Cortex of kidney (tissue), 1 donor: Measurements from ENCODE around the gene RRN3.
"Not testable (repeated sequence)": the region's sequence is repeated elsewhere in the genome, so short reads cannot be mapped to it uniquely, and the experiment has no call there.

Experiments
- DNase-seq: peaks from one replicate; lab custom pipeline; 2025; lab: John Stamatoyannopoulos, UW

RRN3 gene

DNA sequence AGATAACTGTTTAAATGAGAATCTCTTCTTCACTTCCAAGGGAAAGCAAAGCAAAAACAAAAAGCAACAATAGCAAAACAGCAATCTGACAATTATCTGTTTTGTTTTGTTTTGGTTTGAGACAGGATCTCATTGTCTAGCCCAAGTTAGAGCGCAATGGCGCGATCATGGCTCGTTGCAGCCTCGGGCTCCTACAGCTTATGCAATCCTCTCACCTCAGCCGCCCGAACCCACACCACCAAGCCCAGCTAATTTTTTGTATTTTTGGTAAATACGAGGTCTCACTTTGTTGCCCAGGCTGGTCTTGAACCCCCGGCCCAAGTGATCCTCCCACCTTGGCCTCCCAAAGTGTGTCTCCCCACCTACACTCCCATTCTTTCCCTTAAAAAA, 2.5 kb upstream of the RRN3 start:
- DNase-seq, result not testable (repeated sequence)

DNA sequence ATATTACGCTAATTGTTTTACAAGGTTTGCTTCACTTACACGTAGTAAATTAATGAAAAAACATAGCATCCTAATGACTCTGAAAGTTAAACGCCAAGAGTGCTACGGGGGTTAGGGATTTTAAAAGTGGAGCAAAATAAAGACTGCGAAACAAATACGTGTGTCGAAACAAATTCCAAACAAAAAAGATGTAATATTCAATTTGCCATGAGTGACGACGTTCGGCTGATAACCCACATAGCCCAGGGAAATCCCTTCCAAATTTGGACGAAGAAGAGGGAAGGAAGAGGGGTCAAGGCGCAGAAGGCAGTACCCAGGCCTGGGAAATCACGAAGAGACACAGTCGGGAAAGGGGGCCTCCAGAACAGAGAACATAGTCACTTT, 509 bp downstream of the RRN3 start:
- not testable (repeated sequence) for DNase-seq

DNA sequence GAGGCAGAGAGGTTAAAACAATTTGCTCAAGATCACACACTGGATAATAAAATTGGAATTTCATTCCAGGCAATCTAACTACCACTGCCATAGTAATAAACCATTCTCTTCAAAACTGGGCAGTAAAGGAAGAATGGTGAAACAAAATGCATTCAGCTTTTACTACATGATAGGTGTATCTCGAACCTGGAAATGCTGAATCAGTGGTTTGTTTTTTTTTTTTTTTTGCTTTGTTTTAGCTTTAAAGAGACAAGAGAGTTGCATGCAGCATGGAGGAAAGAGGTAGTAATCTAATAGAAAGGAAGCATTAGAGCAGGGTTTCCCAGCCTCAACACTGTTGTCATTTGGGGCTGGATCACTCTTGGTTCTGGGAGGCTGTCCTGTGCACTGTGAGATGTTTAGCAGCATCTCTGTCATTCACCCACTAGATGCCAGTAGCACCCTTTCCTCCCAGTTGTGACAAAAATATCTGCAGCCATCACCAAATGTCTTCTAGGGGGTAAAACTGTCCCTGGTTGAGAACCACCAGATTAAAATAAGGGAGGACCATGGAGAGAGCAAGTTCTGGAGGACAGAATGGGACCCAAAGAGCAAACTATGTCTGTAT, 3.3 kb downstream of the RRN3 start:
- DNase-seq, result not testable (repeated sequence)

DNA sequence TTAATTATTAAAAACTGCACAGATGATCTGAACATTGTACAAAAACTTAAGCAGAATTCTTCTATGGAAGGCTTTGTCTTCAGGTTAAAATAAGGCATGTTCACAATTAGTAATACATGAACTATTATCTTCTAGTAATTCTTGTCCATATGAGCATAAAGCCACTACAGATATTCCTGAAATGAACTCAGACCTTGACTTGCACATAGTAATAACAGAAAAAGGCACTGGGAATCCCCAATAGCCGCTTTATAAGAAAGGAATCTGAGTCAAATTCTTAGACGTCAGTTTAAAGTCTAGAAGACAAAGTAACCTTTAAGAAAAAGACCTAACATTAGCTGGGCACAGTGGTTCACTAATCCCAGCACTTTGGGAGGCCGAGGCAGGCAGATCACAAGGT, 11.3 kb downstream of the RRN3 start:
- not testable (repeated sequence) for DNase-seq

DNA sequence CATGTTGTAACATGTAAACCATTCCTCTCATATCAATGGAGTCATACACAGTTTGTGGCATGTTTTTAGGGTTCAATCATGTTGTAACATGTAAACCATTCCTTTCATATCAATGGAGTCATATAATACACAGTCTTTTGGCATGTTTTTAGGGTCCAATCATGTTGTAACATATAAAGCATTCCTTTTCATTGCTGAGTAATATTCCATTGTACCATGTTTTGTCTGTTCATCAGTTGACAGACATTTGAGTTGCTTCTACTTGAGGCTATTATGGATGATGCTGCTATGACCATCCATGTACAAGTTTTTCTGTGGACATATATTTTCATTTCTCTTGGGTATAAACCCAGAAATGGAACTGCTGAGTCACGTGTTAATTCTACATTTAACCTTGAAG, 13.2 kb downstream of the RRN3 start:
- DNase-seq, result not testable (repeated sequence)

DNA sequence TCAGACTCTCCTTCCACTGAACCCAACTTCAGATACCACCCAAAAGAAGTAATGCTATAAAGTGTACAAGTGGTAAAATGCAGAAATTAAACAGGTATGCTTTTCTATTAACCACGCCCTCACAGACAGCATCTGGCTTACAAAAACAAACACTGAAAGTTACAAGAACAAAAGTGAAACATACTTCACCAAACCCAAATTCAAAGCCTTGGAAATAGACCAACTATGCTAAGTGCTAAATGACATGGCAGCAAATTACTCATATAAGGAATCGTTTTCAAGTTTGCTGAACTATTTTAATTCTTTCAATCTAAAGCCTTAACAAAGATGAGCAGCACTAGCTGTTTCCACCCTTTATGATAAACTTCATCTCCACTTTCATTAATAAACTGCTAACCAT, 17.9 kb downstream of the RRN3 start:
- not testable (repeated sequence) for DNase-seq

DNA sequence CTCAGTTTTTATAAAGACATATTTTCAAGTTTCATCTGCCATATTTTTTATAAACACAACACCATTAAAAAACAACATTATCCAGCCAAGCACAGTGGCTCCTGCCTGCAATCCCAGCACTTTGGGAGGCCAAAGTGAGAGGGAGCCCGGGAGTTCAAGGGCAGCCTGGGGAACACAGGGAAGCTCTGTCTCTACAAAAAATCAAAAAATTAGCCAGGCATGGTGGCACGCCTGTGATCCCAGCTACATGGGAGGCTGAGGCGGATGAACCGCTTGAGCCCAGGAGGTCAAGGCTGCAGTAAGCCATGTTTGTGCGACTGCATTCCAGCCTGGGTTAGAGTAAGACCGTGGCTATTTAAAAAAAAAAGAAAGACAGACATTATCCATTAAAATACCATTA, 21.0 kb downstream of the RRN3 start:
- DNase-seq, result no peak

DNA sequence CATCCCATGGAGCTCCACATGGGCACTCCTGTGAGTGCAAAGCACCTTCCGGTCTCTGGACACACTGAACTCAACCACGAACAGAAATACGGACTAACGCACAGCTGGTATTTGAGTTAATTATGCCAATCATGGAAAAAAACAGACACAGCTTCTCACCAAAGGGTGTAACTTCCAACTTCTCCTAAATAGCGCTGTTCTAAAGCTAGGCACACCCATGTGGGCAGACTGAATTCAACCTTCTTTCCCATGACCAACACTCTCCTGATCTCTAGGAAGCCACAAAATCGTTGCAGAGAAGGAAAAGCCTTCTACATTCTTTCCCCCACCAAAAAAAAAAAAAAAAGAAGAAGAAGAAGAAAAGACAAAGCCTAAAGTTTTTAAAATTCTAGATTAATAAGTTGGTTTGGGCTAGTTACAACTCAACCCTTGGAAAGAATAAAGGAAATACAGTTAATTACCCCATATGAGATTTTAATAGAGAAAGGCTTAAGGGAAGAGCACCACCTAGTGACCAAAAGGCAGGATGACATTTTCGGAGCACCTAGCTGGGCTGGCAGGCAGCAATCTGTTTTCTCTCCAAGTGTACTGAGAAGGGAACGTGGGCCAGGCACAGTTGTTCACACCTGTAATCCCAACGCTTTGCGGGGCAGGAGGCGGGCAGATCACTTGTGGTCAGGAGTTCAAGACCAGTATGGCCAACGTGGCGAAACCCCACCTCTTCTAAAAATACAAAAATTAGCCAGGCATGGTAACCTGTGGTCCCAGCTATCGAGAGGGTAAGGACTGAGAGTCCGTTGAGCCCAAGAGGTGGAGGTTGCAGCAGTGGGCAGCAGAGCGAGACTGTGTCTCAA, 21.9 kb downstream of the RRN3 start:
- not testable (repeated sequence) for DNase-seq

DNA sequence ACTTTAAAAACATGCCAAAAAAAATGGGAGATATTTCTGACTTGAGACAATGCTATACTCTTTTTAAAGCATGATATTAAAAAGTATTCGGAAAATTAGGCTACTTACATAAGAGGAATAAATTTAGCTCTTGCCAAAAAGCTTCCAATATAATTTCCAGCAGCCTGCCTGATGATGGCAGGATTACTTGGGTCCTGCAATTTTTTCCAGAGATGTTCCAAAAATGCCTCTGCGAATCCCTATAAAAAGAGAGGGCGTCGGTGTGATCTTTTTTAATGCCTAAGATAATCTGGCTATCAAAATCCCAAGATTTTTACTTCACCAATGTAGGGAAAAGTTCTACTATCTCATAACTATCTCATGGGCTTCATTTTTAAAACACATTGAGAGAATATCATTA, 23.1 kb downstream of the RRN3 start:
- not testable (repeated sequence) for DNase-seq

DNA sequence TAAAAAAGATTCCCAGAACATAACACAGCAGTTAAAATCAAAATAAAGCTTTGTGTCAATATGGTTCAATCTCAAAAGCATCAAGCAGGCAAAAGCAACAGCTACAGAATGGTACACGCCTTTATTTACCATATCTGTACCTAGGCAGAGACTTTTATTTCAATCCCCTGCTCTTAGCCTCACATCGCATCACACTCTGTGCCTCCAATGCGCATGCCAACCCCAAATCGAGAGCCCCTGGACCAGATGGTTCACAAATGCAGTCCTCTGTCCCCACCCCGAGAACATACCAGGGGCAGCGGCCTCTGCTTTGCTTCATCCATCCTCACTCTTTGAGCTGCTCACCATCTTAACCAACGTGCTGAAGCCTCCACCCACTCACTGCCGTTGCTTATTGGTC, 27.4 kb downstream of the RRN3 start:
- not testable (repeated sequence) for DNase-seq

DNA sequence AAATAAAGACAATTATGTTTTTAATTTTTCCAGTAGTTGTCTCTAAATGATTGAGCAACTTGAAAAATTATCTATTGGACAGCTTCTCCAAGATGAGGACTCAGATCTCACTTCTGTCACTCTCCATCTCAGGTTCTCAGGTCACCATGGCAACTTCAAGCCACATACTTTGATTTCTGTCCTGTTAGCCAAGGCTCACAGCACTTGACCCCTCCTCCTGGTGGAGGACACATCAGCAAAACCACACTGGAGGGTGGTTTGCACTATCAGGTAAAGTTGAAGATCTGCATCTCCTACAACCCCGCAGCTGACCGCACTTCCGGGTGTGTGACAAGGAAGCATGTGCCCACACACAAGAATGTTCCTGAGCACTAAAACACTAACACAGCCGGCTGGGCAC, 28.1 kb downstream of the RRN3 start:
- DNase-seq, result not testable (repeated sequence)

DNA sequence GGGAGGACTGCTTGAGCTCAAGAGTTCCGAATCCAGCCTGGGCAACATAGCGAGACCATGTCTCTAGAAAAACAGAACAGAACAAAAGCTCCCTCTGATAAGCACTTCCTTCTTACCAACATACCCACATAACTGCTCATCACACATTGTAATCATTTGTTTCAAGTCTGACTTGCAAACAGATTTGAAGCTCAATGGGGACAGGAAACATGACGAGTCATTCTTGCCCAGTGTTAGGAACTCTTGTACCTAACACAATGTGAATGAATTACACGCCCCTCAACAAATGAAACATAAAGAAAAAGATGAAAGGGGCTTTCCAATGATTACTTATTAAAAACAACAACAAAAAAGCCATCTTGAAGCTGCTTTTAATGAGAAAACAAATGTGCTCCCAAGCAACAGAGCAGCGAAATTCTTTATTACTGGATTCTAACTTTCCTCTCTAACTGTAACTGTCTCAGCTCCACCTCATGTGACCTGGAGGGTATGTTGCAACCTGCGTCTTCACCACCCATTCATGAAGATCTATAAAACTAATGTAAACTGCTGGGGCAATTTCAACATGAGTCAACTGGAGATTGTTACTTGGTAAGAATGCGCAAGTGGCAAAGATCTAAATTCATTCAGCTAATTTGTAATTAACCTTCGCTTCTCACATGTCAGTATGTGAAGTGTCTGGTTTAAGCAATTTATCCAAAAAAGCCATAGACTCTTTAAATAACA, 31.8 kb downstream of the RRN3 start:
- DNase-seq, result not testable (repeated sequence)

DNA sequence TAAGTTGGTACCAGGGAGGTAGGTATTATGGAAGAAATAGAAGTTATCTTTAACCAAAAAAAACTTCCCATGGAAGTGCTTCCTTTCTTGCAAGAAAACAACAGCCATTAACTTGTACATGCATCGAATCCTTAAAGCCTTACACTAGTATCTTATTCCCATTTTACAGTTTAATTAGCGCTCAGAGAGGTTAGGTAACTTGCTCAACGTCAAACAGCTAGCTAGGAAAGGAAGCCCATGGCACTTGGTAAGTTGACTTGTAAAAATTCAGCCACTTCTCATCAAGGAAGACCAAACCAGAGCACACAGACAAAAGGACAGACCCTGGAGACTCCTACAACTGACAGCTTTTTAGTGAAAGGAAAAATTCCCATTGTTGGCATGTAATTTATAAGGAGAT, 34.7 kb downstream of the RRN3 start:
- DNase-seq, result no peak

DNA sequence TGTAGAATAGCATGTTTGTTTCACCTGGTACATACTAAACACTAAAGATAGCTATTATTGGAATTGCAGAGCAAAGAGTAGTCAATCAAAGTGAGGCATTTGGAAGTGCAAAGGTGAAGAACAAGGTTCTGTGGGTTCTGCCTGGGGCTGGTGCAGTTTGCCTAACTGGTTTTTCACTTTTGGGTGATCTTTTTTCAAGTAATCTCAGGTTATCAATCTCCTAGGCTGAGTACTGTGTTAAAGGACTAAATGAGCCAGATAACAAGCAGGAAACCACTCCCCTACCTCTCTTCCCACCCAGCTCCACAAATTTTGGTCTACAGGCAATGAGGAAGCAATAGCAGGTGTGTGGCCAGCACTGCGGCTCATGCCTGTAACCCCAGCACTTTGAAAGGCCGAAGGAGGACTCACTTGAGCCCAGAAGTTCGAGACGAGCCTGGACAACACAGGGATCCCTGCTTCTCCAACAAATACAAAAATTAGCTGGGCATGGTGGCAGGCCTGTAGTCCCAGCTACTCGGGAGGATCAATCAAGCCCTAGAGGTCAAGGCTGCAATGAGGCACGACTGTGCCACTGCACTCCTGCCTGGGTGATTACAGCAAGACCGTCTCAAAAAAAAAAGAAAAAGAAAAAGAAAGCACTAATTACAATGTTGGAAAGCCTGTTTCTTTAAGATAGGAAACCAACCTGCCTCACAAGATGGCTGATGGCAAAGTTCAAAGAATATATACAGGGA, 36.2 kb downstream of the RRN3 start:
- no peak for DNase-seq

DNA sequence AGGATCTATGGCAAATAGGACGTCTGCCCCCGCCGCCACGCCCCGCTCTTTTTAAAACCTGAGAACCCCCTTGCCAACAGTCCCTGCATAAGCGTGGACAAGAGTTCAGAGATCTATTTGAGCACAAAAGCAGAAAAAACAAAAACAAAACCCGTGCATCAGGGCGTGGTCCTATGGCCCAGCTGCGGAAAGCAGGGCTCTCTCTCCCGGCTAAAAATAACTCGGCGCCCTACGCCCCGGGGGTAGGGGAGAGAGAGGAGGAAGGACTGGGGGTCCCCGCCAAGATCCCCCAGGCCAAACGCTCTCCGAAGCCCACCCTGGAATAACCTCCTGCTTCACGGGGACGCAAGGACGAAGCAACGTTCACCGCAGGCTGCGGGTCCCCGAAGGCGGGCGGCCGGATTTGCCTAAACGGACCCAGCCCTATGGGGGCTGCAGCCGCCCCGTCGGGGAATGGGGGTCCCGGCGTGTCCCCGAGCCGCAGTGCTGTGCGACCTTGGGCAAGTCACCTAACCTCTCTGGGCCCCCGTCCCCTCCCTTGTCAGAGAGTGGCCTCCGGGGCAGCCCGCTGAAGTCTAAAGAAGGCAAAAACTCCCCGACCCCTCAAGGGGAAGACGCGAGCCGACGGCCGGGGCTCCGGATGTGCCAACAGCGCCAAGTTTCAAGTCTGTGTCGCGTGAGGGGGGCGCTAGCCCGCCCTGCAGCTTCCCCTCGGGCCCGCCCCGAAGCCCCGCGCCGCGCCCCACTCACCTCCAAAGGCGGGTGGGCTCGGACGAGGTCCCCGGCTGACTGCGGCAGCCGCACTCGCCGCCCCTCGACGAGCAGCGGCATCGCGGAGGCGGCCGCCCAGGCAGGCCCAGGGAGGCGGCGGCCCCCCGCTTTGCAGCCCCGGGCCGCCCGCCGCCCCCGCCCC, 38.7 kb downstream of the RRN3 start:
- DNase-seq, result no peak

DNA sequence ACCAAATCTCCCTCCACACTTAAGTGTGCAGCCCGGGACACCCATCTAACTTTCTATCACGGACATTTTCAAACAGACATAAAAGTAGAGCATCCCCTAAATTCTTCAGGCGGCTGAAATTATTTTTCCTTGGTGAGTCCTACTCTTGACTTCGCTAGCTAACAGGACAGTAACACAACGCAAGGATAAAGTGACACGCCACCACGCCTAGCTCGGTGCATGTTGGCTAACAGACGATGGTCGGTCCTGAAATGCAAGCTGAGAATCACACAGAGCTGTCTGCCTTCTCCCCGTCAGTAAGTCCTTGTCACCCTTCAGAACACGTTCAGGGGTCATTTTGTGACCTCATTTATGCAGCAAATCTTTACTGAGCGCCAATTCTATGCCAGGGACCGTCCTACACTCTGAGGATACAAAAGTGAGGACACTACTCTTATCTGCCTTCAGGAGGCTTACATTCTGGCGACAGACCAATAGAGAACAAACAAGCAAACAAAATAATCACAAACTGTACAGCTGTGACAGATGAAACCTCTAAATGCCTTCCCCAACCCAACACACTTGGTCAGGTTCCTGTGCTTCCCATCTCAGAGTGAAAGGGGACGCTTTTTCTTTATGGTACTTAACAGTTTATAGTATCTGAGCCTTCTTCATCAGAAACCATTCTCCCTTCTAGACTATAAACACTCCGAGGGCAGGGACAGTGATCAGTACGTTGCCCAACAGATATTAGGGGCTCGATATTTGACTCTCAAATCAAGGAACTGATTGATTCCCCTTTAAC, 39.5 kb downstream of the RRN3 start:
- no peak for DNase-seq

DNA sequence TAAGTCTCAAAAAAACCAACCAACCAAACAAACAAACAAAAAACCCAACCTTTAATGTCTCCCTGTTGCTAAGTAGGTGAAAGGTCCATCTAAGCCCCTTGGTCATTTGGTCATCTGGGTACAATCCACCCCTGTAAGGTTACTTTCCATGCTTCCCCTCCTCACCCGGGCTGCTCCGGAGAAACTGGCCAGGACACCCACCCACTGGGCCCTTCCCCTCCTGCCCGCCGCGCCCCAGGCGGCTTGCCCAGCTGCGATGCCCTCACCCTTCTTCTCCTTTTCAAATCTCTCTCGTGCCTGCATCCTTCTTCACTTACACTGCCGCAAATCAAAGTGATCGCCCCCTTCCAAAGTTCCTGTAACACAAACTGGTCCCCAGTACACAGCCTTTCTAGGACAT, 40.2 kb downstream of the RRN3 start:
- no peak for DNase-seq

DNA sequence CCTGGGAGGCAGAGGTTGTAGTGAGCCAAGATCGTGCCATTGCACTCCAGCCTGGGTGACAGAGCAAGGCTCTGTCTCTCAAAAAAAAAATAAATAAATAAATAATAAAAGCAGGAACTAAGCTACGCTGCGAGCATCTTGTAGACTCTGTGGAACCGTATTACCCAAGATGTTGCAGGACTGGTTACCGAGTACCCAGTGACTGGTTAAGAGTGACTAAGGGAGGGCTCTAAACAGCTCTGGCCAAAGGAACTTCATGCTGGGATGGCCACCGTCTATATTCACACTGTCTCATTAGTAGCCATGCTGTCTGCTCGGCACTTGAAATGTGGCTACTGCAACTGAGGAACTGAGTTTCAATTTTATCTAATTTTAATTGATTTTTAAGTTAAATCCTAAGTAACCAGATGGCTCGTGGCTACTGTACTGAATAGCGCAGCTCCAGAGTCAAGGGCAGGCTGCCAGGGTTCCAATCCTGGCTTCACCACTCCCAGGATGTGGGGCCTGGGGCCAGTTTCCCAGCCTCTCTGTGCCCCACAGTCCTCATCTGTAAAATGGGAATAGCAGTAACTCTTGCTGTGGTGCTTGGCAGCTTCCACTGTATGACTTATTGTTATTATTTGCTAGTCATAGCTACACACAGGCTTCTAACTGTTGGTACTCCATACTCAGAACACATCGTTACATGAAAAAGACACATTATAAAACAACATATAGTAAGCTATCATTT, 41.2 kb downstream of the RRN3 start:
- DNase-seq, result no peak

DNA sequence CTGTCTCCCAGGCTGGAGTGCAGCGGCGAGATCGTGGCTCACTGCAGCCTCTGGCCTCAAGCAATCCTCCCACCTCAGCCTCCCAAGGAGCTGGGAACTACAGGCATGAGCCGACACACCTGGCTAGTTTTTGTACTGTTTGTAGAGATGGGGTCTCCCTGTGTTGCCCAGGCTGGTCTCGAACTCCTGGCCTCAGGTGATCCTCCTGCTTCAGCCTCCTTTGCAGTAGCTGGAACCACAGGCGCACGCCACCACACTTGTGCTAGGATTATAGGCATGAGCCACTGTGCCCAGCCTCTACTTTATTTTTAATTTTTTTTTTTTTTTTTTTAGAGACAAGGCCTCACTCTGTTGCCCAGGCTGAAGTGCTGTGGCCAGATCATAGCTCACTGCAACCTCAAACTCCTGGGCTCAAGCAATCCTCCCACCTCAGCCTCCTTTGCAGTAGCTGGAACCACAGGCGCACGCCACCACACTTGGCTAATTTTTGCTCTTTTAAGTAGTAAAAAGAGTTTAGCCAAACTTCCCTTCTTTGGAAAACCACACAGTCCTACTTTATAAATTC, 42.6 kb downstream of the RRN3 start:
- DNase-seq, result no peak
